HUDEP-2 (cell line): ENCODE results near the gene MYO9A.

ENCODE experiments used
- DNase-seq, 76 experiments: peaks; one replicate each; lab custom pipeline; 2025; ENCODE audit not compliant: unreplicated experiment in 76 of 76; lab: John Stamatoyannopoulos, UW

Gene MYO9A

DNA sequence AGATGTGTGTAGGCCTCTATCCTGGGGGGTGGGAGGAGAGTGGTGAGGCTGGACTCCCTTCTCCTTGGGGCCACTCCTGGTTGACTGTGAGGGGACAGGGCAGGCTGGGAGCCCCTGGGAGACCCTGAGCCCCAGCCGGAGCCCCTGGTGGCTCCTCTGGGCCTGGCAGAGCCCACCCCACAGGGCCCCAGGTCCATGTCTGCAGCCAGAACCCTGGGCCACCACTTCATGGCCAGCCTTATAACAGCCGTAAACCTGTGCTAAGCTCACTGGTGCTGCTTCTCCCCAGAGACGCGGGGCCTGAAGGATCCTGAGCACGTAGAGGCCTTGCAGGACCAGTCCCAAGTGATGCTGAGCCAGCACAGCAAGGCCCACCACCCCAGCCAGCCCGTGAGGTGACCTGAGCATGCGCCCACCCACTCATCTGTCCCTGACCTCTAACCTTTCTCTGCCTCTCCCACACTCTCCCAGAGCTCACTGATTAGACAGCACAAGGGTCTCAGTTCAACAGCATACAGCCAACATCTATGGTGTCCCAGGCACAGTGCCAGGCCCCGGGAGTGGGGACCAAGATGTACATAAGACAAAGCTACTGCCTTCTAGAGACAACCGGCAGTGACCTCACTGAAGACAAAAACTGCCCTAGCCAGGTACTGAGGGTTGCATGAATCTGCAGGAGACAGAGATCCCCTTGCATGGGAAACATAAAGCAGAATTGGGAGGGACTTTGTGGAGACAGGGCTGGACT lies 304.1 kb downstream of the MYO9A start:
- DNase-seq: no peak

DNA sequence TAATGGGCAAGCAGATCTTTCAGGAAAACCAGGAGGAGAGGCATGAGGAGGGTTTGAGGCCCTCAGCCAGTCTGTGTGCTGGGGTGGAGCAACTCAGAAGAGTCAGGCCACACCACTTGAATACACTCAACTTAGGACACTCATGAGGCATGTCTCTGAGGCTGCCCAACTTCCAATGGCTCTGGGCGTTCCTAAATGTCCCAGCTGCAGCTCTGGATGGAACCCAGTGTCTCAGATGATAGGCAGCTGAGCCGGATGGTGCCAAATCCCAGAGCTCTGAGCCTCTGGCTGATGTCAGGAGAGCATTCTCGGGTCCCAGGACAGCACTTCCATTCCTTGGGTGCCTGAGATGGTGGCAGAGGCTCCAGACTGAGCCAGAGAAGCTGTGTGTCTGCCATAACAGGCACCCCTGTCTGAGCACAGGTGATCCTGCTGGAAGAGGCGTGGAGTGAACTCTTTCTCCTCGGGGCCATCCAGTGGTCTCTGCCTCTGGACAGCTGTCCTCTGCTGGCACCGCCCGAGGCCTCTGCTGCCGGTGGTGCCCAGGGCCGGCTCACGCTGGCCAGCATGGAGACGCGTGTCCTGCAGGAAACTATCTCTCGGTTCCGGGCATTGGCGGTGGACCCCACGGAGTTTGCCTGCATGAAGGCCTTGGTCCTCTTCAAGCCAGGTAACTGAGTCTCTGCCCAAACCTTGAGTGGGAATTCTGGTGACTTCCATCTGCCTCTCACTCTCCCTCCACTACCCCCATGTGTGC lies 304.8 kb downstream of the MYO9A start:
- DNase-seq: no peak

DNA sequence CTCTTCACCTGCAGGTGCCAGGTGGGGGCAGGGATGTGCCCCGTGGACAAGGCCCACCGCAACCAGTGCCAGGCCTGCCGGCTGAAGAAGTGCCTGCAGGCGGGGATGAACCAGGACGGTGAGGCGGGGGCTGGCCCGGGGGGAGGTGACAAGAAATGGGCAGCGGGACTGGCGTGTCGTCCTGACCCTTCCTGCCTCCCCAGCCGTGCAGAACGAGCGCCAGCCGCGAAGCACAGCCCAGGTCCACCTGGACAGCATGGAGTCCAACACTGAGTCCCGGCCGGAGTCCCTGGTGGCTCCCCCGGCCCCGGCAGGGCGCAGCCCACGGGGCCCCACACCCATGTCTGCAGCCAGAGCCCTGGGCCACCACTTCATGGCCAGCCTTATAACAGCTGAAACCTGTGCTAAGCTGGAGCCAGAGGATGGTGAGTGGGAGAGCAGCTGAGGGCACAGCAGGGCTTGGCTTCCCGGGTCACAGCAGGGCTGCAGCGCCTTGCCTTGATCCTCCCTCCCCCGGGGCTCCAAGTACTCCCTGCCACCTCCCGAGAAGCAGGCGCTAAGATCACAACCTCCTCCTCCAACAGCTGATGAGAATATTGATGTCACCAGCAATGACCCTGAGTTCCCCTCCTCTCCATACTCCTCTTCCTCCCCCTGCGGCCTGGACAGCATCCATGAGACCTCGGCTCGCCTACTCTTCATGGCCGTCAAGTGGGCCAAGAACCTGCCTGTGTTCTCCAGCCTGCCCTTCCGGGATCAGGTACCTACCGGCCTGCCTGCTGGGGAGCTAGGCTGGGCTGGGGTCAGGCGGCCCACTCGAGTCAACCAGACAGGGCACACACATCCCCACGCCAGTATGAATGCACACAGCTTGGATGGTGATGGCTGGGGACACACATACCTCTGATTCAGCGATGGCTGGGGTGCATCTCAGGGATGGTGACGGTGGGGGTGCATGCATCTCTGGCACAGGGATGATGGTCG lies 305.9 kb downstream of the MYO9A start:
- no peak for DNase-seq

DNA sequence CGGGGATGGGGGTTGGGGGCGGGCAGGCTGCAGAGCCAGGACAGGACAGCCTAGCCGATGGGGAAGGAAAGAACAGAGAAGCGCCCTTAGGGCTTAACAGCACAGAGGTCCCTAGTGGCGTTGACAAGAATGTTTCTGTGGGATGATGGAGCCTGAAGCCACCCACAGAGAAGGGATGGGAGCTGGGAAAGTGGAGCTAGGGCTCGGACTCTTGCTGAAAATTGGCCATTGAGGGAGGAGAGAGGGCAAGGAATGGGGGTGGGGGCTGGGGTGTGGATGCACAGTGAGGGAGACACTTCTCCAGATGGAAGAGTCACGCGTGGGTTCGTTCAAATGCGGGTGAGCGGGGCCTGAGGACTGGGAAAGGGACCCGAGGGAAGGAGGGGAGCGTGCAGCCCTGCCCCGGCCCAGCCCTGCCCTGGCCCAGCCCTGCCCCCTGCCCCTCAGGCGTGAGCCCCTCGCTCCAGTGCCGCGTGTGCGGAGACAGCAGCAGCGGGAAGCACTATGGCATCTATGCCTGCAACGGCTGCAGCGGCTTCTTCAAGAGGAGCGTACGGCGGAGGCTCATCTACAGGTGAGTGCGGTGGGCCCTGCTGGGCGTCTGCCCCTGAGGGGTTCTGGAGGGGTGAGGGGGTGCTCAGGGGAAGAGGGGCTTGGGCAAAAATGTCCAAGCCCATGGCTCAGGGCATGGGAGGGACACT lies 306.8 kb downstream of the MYO9A start:
- DNase-seq: no peak

DNA sequence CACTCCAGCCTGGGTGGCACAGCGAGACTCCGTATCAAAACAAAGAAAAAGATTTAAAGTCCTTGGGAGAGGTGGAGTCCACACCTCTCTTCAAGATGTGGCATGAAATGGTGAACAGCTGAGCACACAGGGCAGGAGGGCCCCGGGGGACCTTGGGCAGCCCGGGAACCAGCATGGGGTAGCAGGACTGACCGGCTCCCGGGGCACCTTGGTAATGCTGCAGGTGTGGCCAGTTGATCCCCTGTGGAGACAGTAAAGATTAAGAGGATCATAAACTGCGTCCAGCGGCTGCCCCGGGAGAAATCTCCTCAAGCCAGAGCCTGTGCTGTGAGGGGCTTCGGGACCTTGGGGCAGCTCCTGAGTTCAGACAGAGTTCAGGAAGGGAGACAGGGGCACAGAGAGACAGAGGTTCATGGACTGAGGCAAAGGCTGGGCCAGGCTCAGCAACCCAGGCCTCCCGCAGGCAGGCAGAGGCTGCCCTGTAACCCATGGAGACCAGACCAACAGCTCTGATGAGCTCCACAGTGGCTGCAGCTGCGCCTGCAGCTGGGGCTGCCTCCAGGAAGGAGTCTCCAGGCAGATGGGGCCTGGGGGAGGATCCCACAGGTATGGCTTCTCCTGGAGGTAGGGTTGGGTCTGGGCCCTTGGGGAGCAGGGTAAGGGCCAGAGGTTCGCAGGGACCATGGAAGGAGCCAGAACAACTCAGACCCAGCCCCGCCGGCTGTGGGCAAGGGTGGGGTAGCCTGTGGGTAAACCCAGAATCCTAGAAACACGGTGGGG lies 307.5 kb downstream of the MYO9A start, which contains the start of gene NR2E3:
TSS of gene NR2E3 (plus strand) at position 299 of the 780 bp plus-strand sequence. CDS start at position 489, 190 bp downstream.
- no peak for DNase-seq

DNA sequence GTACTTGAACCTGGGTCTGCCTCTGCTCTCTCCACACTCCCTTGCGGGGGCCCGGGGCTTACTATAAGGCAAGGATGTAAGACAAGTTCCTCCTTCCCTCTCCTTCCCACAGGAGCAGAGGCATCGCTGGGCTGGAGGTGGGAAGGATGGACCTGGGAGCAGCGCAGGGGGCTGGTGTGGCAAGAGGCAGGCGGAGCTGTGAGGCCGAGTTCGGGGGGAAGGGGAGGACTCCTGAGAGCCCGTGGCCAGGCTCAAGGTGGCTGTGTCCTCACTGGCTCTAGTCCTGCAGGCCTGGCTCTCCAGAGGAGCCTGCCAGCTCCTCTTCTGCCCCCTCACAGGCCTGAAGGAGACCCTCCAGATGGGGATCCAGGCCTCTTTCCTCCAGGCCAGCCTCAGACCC lies 308.6 kb downstream of the MYO9A start:
- DNase-seq: no peak

DNA sequence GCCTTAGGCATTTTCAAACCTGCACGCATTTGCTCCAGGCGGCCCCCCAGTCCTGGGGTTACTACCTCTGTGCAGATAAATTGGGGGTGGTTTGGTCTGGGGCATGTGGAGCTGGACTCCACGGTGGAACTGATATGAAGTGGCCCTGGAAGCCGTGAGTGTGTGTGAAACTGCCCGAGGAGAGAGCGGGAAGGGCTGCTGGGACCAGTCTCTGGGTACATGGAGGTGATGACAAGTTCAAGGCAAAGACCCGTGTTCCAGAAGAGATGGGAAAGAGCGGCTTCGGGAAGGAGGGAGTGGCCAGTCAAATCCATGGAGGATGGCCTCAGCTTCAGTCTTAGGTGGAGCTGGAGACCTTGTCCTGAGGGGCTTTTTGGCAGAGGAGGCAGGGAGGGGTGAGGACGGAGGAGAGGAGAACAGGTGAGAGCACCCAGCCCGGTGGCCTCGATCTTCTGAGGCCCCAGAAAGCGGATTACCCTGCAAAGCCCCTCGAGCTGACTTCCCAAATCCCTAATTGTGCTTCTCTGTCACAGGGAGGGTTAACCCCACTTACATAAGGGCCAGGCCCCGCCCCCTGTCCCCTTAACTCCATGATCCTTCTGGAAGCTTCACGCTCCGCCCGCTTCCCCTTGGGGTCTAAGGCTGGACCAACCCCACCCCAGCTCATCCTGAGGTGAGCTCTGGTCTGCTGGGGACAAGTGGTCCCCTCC lies 309.5 kb downstream of the MYO9A start:
- DNase-seq: no peak

DNA sequence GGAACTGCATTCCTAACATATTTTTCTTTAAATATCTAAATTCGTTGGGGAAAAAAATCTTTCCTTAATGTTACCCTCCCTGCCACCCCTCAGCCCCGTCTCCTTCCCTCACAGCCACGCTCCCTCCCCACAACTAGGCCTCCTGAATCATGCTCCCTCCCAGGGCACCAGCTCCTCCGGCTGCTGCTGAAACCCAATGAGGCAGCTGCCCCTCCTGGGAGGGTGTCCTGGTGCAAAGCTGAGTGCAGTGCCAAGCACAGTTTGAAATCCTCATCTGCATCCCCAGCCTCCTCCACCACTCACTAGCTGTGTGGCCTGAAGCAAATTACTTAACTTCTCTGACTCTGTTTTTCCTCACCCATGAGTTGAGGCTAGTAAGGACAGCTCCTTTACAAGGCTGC lies 310.3 kb downstream of the MYO9A start:
- DNase-seq: no peak

DNA sequence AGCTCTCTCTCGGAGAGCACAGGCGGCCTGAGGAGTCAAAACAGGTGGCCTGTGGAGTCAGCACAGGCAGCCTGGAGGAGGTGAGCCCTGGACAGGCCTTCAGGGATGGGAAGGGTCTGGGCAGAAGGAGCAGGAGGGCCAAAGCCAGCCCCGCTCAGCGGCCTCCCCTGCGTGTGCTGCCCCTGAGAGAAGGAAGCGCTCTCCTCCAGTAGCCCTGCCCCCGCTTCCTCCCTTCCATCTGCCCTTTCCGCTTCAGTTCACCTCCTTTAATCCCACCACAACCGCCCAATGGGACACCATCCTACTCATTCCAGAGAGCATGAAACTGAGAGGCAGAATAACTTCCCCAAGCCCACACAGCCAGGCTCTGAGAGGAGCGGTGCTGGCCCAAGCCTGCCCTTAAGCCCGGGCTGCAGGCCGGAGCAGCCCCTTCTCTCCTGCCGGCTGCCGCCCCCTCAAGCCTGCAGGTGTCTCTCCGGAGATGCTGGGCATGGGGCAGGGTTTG lies 310.8 kb downstream of the MYO9A start:
- no peak for DNase-seq

DNA sequence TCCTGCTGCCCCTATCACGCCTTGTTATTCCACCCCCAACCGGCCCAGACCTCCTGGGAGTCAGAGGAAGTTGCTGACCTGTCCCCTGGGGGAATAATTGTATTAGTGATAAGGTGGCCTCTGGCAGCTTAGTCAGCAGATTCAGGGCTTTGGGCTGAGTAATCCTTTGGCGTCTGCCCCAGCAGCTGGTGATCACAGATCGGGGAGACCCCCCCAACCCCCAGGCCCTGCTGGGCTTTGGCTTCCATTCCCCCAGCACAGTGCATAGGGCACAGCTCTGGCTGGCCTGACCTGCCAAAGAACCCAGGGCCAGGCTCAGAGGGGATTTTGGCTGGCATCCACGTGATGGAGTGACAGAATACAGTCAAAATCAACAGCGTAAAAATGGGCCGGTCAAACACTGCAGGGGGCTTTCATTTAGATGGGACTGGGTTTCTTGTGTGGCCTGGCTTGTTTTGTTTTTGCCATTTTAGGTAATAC lies 311.5 kb downstream of the MYO9A start:
- DNase-seq: peak in 2 of 76 experiments; percentile 3 to 28

DNA sequence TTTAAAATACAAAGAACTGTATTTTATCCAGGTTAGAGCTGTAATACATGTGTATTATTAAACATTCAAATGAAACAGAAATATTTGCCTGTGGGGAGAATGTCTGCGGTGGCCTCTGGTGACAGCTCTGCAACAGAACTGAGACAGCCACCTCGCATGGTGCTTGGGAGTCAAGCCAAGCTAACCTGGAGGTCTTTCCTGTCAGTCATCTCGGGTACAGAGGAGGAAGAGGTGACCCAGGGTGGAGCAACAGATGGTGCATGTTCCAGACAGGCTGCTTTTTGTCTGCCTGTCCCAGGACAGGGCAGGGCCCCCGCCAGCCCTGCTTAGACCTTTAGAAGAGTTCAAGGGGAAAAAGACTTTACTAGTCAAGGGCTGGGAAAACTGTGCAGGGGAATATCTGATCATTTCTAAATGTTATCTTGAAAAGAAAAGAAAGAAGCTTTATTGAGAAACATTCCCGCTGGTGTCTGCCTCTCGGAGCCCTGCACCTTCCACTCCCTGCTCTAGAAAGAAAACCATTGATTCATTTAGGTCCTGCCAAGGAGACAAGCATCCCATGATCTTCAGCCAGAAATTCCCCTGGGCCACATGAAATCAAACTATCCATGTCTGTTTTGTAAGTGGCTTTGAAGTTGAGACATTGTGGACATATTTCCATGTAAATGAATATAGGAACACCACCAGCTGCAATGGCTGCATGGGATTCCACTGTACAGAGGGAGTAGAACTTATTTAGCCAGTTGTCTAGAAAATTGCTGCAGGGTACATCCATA lies 313.1 kb downstream of the MYO9A start:
- no peak for DNase-seq

DNA sequence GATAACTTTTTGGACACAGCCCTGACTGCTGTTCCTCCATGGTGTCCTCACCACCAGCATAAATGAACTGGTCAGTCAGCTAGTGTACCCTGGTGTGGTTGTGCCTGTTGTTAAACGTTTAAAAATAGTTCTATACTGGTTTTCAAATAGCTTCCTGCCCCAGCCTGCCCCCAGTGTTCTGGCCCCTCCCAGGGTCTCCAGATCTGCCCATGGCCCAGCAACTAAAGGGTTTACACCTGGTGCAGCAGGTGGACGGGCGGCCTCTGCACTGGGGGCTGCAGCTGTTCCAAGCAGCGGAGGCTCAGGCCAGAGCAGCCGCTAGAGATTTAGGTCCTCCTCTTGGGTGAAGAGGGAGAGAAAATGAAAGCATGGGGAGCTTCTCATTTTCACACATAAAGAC lies 313.7 kb downstream of the MYO9A start:
- no peak for DNase-seq

DNA sequence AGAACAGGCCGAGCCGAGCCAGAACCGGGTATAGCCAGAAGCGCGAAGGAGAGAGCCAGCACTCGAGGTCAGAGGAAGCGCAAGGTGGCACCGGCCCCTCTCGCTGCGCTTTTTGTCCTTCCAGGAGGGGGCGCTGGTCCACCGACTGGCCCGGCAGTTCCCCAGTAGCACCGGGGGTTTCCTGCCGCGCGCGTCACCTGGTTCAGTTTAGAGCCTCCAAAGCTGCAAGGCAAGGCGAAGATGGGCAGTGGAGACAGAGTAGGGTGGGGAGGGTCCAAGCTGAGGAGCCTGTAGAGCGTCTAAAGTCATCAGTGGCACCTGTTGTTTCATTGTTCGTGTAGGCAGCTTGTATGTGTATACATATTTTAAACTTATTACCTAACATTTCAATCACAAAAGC lies 315.2 kb downstream of the MYO9A start:
- peak in 6 of 76 experiments; percentile 2 to 11 (median 7) for DNase-seq

DNA sequence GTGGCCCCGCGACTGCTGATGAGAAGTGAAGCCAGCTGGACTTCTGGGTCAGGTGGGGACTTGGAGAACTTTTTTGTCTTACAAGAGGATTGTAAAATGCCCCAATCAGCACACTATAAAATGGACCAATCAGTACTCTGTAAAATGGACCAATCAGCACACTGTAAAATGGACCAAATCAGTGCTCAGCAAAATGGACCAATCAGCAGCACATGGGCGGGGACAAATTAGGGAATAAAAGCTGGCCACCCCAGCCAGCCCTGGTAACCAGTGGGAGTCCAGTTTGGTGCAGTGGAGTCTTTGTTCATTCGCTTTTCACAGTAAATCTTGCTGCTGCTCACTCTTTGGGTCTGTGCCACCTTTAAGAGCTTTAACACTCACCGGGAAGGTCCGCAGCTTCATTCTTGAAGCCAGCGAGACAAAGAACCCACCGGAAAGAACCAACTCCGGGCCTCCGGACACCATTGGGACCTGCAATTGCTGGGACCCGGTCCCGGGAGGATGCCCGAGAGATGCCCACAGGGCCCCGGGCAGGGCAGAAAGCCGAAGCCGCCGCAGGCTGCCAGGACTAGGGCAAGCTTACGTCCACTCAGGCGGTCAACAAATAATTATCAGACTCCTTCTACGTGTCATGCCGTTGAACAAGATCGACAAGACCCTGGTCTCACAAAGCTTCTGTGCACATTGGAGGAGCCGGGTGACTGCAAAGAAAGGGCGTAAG lies 315.9 kb downstream of the MYO9A start:
- DNase-seq: no peak

DNA sequence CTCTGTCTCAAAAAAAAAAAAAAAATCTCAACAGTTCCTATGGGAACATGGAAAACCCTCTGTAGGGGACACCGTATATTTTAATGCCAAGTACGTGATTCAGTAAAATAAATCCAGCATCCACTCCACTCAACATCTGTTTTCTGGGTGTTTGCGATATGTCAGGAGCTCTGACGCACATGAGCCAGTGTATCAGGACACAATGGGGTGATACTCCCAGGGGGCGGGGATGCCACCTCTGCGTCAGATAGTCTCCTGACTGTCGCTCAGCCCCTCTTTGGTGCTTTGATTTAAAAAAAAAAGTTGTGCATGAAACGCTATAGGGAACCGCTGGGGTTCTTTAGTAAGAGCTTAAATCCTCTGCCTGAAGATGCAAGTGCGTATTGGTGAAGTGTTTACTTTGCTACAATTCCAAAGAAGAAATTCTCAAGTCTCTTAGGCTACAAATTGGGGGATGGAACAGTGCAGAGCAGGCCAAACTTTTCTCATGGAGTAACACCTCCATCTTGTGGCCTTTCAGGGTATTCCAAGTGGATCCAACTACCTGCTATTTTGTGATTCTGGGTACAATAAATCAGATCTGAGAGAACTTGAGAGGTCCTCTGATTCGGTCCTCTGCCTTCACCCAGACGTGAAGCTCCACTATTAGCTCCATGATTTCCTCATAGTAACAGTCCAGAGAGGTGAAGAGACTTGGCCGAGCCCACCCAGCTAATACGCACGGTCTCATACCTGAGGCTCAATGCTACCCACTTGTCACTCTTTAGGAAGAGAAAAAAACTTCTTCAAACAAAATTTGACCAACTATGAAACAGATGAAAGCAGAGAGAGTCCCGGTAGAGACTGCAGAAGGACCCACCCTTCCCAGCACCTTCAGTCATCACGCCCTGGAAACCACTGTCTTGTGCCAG lies 316.9 kb downstream of the MYO9A start:
- peak in 17 of 76 experiments; percentile 5 to 35 (median 17) for DNase-seq

DNA sequence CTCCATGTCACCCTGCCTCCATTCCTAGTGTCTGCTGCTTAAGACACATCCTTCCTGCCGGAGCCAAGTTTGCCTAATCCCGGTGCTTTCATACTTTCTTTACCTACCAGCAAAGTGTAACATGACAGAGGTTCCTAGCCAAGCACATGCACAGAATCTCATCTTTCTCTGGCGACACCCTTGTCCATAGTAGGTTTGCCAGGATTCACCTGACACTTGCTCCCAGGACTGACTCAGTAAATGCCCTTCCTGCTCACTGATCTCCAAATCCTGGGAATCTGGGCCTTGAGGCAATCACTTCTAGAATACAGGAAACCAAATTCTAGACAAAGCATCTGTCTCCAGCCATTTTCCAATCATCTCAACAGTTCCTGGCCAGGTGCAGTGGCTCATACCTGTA lies 317.8 kb downstream of the MYO9A start:
- no peak for DNase-seq
